Immature natural killer cell (primary cell): ENCODE data around the gene ZNF219. TPM values are rescaled to one million over a fixed set of nuclear protein-coding genes. Genes with fewer than 3 reads are reported as not detected.
A peak's percentile ranks its signal among the peaks of the same experiment; 100 is the strongest.

Source experiments
- DNase-seq, 3 donors: peaks; one replicate each; pipeline ENCODE4 v3.0.0; 2022; ENCODE audit warnings: mixed read lengths in 1 of 3
- H3K27ac Mint-ChIP-seq, 6 donors: one replicate each; pipeline ENCODE4 v1.8.0; 2020; ENCODE audit warnings: mixed read lengths in 6 of 6, mild to moderate bottlenecking in 5 of 6, inconsistent platforms in 4 of 6, moderate library complexity in 3 of 6
- H3K27me3 Mint-ChIP-seq, 3 donors: one replicate each; pipeline ENCODE4 v1.8.0; 2020 to 2021; ENCODE audit warnings: low read depth in 3 of 3, mild to moderate bottlenecking in 3 of 3, mixed read lengths in 3 of 3, moderate library complexity in 3 of 3, inconsistent platforms in 1 of 3
- H3K36me3 Mint-ChIP-seq, 3 donors: one replicate each; pipeline ENCODE4 v1.8.0; 2020; ENCODE audit warnings: mixed read lengths in 3 of 3, inconsistent platforms in 2 of 3, mild to moderate bottlenecking in 2 of 3
- H3K4me1 Mint-ChIP-seq, 2 donors: one replicate each; pipeline ENCODE4 v1.8.0; 2020; ENCODE audit warnings: inconsistent platforms in 2 of 2, mild to moderate bottlenecking in 2 of 2, mixed read lengths in 2 of 2, moderate library complexity in 1 of 2
- H3K4me3 Mint-ChIP-seq, 5 donors: one replicate each; pipeline ENCODE4 v1.8.0; 2020; ENCODE audit warnings: mild to moderate bottlenecking in 5 of 5, mixed read lengths in 5 of 5, inconsistent platforms in 3 of 5, moderate library complexity in 3 of 5
- H3K9me3 Mint-ChIP-seq, 6 donors: one replicate each; pipeline ENCODE4 v1.8.0; 2020; ENCODE audit warnings: mild to moderate bottlenecking in 6 of 6, mixed read lengths in 6 of 6, inconsistent platforms in 4 of 6, moderate library complexity in 3 of 6
- polyA plus RNA-seq, 3 donors: library from polyadenylated mRNA; unstranded; fragments of 300-500 nt; fragmentation: Illumina TruSeq; gene quantifications; one replicate each; pipeline ENCODE4 v1.2.3, GENCODE V29; 2021

ZNF219 gene
- polyA plus RNA-seq, 3 donors from 2014 or later, result 0.88 to 3.3 (median 1.8) TPM

GRCh38 chr14:21096978-21097635, 1.3 kb downstream of the ZNF219 start:
- H3K9me3 Mint-ChIP-seq, result no peaks in the 10 kb centered on the region
- peaks cover 18 to 25% of the 10 kb centered on the region in 2 donors for H3K4me1 Mint-ChIP-seq
- H3K36me3 Mint-ChIP-seq, result no peaks in the 10 kb centered on the region
- no peak for DNase-seq
- H3K27me3 Mint-ChIP-seq, result peaks cover 5 to 9% (median 5%) of the 10 kb centered on the region in 3 donors
- H3K4me3 Mint-ChIP-seq, result peak overlapping the region; percentile 63 to 85 (median 81)
- H3K27ac Mint-ChIP-seq, result peak overlapping the region; percentile 31 to 87 (median 71)

DNA sequence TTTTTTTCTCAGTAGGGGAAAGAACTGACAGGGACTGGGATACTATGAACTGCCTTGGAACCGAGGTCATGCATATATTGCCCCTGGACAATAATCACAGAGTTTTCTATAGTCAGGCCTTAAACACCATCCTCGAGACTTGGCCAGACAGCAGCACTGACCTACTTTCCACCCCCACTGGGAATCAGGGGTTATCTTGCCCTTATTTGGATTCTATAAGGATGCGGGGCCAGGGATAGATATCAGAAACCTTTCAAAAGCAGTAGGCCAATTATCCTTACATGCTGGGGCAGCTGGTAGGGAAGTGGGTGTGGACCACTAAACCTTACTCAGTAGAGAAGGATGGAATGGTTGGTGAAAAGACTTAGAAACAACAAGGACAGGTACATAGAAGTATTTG, 2.0 kb downstream of the ZNF219 start:
- peak overlapping the region; percentile 36 to 87 (median 71) for H3K27ac Mint-ChIP-seq
- H3K27me3 Mint-ChIP-seq, result peaks cover 5 to 9% (median 5%) of the 10 kb centered on the region in 3 donors
- H3K4me1 Mint-ChIP-seq, result peaks cover 20 to 25% of the 10 kb centered on the region in 2 donors
- H3K9me3 Mint-ChIP-seq, result no peaks in the 10 kb centered on the region
- no peaks in the 10 kb centered on the region for H3K36me3 Mint-ChIP-seq
- no peak for DNase-seq
- peak overlapping the region; percentile 39 to 81 (median 63) for H3K4me3 Mint-ChIP-seq

DNA sequence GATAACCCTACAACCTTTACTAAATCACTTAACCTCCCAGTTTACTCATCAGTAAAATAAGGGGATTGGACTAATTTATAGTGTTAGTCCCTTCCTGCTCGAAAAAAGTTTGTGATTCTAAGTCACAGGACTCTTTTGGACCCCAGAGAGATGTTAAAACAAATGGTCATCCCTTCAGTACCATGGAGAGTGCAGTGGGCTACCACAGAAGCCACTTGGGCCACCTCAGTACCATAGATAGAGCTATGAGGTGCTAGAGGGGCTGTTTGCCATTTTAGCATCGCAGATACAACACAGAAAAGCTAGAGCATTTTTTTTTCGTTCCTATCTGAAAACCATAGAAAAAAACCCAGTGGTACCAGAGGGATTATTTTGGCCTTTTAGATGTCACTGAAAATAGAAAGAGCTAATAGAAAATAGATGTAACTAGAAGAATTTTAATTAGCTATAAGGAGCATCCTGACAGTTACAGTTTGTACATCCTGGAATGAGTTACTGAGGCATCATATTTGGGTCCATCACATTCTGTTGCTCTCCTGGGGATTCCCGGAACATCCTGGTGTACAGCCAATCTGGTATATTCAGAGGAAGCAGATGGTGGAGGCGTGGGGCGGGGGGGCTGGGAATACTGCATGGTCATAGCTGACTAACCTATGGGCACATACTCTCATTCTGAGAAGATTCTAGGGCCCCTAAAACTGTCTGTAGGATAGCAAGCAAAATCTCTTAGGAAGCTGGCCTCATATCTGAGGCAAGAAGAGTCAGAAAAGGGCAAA, 2.8 kb downstream of the ZNF219 start:
- H3K27ac Mint-ChIP-seq, result peak overlapping the region in 5 of 6 donors; percentile 21 to 73 (median 42)
- H3K36me3 Mint-ChIP-seq, result no peaks in the 10 kb centered on the region
- no peak for DNase-seq
- H3K4me1 Mint-ChIP-seq, result peaks cover 21 to 25% of the 10 kb centered on the region in 2 donors
- peaks cover 2 to 9% (median 5%) of the 10 kb centered on the region in 3 donors for H3K27me3 Mint-ChIP-seq
- H3K4me3 Mint-ChIP-seq, result peak overlapping the region in 2 of 5 donors; percentile 3 to 81
- H3K9me3 Mint-ChIP-seq, result no peaks in the 10 kb centered on the region

DNA sequence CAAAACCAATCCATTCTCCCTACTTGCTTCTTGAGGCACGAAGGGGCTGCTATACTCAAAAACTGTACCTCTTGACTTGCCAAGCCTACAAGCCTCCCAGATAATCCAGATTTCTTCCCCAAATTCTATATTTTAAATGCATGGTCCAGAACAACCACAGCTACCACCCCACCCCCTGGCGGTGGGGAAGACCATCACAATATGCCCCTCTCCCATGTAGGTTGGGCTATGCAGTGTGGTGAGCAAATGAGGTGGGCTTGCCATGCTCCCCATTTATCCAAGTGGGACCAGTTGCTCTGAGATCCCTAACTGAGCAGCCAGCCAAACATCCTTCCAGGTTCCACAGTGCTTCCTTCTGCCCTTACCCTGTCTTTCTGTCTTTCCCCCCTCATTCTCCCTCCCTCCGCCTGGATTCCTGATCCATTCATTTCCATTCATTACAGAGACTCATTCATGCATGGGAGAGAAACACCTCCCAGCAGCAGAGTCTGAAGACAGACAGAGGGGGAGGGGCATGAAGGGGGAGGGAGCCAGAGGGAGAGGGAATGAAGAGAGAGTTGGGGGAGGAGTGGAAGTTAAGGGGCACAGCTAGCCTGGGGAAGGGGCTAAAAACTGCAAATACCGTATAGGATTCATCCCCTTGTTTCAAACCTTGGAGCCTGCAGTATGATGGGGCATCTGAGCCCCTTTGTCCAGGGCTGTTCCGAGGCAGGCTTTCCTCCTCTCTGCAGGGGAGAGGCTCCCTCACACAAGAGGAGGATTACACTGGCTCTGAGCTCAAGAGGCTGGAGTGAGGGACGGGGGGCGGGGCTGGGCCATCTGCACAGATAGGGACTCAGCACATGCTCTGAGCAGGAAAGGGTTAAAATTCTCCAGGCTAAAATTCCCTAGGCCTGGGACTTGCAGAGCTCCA, 4.4 kb downstream of the ZNF219 start:
- no peak overlapping the region for H3K4me3 Mint-ChIP-seq

GRCh38 chr14:21093018-21093417, 5.4 kb downstream of the ZNF219 start:
- Mint-ChIP-seq H3K9me3 (no peaks in the 10 kb centered on the region), H3K27me3 (peaks cover 2 to 4% (median 3%) of the 10 kb centered on the region in 3 donors), H3K36me3 (no peaks in the 10 kb centered on the region), H3K4me3 (no peak overlapping the region), H3K4me1 (peaks cover 11 to 16% of the 10 kb centered on the region in 2 donors), H3K27ac (no peak overlapping the region)
- DNase-seq, result no peak

More for the DNA sequence above, 4.4 kb downstream of the ZNF219 start:
- Mint-ChIP-seq H3K9me3 (no peaks in the 10 kb centered on the region), H3K27me3 (peaks cover 2 to 8% (median 4%) of the 10 kb centered on the region in 3 donors), H3K4me1 (peaks cover 14 to 18% of the 10 kb centered on the region in 2 donors), H3K36me3 (no peaks in the 10 kb centered on the region), H3K27ac (peak overlapping the region in 1 of 6 donors; percentile 60)
- DNase-seq, result no peak

GRCh38 chr14:21092273-21093011, 6.0 kb downstream of the ZNF219 start:
- no peaks in the 10 kb centered on the region for H3K36me3 Mint-ChIP-seq
- peak; percentile 86 to 88 (median 86) for DNase-seq
- no peak overlapping the region for H3K4me3 Mint-ChIP-seq
- H3K4me1 Mint-ChIP-seq, result peaks cover 14 to 21% of the 10 kb centered on the region in 2 donors
- peak overlapping the region in 2 of 6 donors; percentile 49 to 61 for H3K27ac Mint-ChIP-seq
- no peaks in the 10 kb centered on the region for H3K9me3 Mint-ChIP-seq
- H3K27me3 Mint-ChIP-seq, result peaks cover 4 to 5% (median 5%) of the 10 kb centered on the region in 3 donors

- H3K27me3 Mint-ChIP-seq, result peaks cover 3 to 6% (median 5%) of the 10 kb centered on the region in 3 donors
- no peak for DNase-seq
- no peaks in the 10 kb centered on the region for H3K36me3 Mint-ChIP-seq
- no peaks in the 10 kb centered on the region for H3K9me3 Mint-ChIP-seq
- H3K27ac Mint-ChIP-seq, result peak overlapping the region in 2 of 6 donors; percentile 15 to 57
- H3K4me1 Mint-ChIP-seq, result peaks cover 17 to 19% of the 10 kb centered on the region in 2 donors
- no peak overlapping the region for H3K4me3 Mint-ChIP-seq
These were observed 6.6 kb downstream of the ZNF219 start for GRCh38 chr14:21091821-21092272.

DNA sequence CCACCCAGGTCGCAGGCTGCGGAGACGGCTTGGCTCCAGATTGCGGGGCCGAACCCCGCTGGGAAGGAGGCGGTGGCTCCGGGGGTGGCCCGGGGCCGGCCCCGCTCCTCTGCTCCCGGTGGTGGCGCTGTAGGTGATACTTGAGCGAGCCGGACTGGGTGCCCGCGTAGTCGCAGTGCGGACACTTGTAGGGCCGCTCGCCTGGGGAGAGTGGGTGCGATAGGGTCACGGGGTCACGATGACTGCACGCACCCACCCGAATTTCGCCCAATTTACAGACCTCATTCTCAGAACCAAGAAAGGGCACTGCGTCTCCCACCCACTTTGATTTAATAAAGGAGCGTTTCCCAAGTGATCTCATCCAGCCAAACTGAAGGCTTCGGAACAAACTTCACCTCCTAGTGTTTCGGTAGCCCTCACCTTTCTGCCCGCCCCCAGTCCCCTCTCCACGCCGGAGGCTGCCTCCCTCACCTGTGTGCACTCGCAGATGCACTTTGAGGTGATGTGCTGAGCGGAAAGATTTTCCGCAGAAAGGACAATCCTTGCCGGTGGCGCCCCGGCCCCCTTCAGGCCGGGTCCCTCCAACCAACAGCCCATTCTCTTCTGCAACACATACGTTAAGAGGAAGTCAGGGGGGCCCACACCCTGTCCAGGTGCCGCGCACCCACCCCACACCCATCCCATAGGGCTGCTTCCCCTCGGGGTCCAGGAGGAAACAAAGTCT, 7.4 kb downstream of the ZNF219 start:
- no peaks in the 10 kb centered on the region for H3K9me3 Mint-ChIP-seq
- H3K4me1 Mint-ChIP-seq, result peaks cover 21 to 25% of the 10 kb centered on the region in 2 donors
- H3K36me3 Mint-ChIP-seq, result no peaks in the 10 kb centered on the region
- DNase-seq, result no peak
- peaks cover 3 to 8% (median 8%) of the 10 kb centered on the region in 3 donors for H3K27me3 Mint-ChIP-seq
- H3K27ac Mint-ChIP-seq, result peak overlapping the region in 1 of 6 donors; percentile 57
- H3K4me3 Mint-ChIP-seq, result no peak overlapping the region

GRCh38 chr14:21090194-21090939, 8.1 kb downstream of the ZNF219 start:
- no peak overlapping the region for H3K27ac Mint-ChIP-seq
- no peaks in the 10 kb centered on the region for H3K9me3 Mint-ChIP-seq

GRCh38 chr14:21089877-21090193, 8.6 kb downstream of the ZNF219 start:
- peak overlapping the region in 1 of 6 donors; percentile 80 for H3K27ac Mint-ChIP-seq

More at GRCh38 chr14:21090194-21090939, 8.1 kb downstream of the ZNF219 start:
- Mint-ChIP-seq H3K27me3 (peaks cover 3 to 10% (median 8%) of the 10 kb centered on the region in 3 donors), H3K4me3 (no peak overlapping the region), H3K4me1 (peaks cover 25 to 26% of the 10 kb centered on the region in 2 donors), H3K36me3 (no peaks in the 10 kb centered on the region)
- no peak for DNase-seq

DNA sequence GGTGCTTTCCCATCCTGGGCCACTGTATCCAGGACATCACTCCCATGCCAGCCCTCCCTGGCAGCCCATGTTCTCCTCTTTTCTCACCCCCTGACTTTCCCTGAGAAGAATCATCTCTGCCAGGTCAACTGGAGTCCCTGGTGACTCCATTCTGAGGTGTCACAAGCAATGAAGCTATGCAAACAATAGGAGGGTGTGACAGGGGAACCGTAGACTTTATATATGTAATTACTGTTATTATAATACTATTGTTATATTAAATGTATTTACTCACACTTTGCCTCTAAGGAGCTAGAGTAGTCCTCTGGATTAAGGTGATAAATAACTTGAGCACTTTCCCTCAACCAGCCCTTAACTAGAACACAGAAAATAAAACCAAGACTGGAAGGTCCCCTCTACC, 9.2 kb downstream of the ZNF219 start:
- H3K36me3 Mint-ChIP-seq, result no peaks in the 10 kb centered on the region
- H3K27ac Mint-ChIP-seq, result peak overlapping the region in 5 of 6 donors; percentile 31 to 80 (median 46)
- H3K27me3 Mint-ChIP-seq, result peaks cover 3 to 12% (median 8%) of the 10 kb centered on the region in 3 donors
- H3K4me3 Mint-ChIP-seq, result no peak overlapping the region
- DNase-seq, result no peak
- peaks cover 25 to 26% of the 10 kb centered on the region in 2 donors for H3K4me1 Mint-ChIP-seq
- H3K9me3 Mint-ChIP-seq, result no peaks in the 10 kb centered on the region

More at GRCh38 chr14:21089877-21090193, 8.6 kb downstream of the ZNF219 start:
- H3K4me3 Mint-ChIP-seq, result no peak overlapping the region
- peaks cover 3 to 12% (median 8%) of the 10 kb centered on the region in 3 donors for H3K27me3 Mint-ChIP-seq
- H3K9me3 Mint-ChIP-seq, result no peaks in the 10 kb centered on the region
- no peak for DNase-seq
- H3K4me1 Mint-ChIP-seq, result peaks cover 25 to 26% of the 10 kb centered on the region in 2 donors
- no peaks in the 10 kb centered on the region for H3K36me3 Mint-ChIP-seq

- peaks cover 25 to 26% of the 10 kb centered on the region in 2 donors for H3K4me1 Mint-ChIP-seq
- H3K4me3 Mint-ChIP-seq, result no peak overlapping the region
- no peaks in the 10 kb centered on the region for H3K36me3 Mint-ChIP-seq
- DNase-seq, result no peak
- H3K27ac Mint-ChIP-seq, result peak overlapping the region in 5 of 6 donors; percentile 9 to 80 (median 56)
- H3K9me3 Mint-ChIP-seq, result no peaks in the 10 kb centered on the region
- peaks cover 3 to 13% (median 8%) of the 10 kb centered on the region in 3 donors for H3K27me3 Mint-ChIP-seq
These were observed 9.8 kb downstream of the ZNF219 start for GRCh38 chr14:21088687-21089086.
